ENCODE measurements around the gene CDH13.
A peak's percentile ranks its signal among the peaks of the same experiment; 100 is the strongest.

CDH13 gene

GRCh38 chr16:83704656-83705055, 1077.9 kb downstream of the CDH13 start:
- DNase-seq, result no peak

GRCh38 chr16:83705856-83706255, 1079.1 kb downstream of the CDH13 start:
- no peak for DNase-seq

- DNase-seq, result no peak
Observed at GRCh38 chr16:83706394-83706793, 1079.6 kb downstream of the CDH13 start.

- no peak for DNase-seq
Observed at GRCh38 chr16:83711069-83711468, 1084.3 kb downstream of the CDH13 start.

- DNase-seq, result no peak
Observed at GRCh38 chr16:83713597-83713996, 1086.8 kb downstream of the CDH13 start.

- DNase-seq, result no peak
Observed at GRCh38 chr16:83714286-83714685, 1087.5 kb downstream of the CDH13 start.

- DNase-seq, result no peak
Observed at GRCh38 chr16:83715217-83715920, 1088.6 kb downstream of the CDH13 start.

- no peak for DNase-seq
Observed at GRCh38 chr16:83717308-83717707, 1090.5 kb downstream of the CDH13 start.

GRCh38 chr16:83717814-83718213, 1091.0 kb downstream of the CDH13 start:
- DNase-seq, result no peak

- no peak for DNase-seq
Observed at GRCh38 chr16:83720213-83720612, 1093.4 kb downstream of the CDH13 start.

- no peak for DNase-seq
Observed at GRCh38 chr16:83720981-83721380, 1094.2 kb downstream of the CDH13 start.

GRCh38 chr16:83721676-83722075, 1094.9 kb downstream of the CDH13 start:
- DNase-seq, result peak in 1 of 2 donors; percentile 49

- DNase-seq, result no peak
Observed at GRCh38 chr16:83722456-83723183, 1095.9 kb downstream of the CDH13 start.

- no peak for DNase-seq
Observed at GRCh38 chr16:83723244-83723643, 1096.5 kb downstream of the CDH13 start.

- no peak for DNase-seq
Observed at GRCh38 chr16:83723901-83724300, 1097.1 kb downstream of the CDH13 start.

- no peak for DNase-seq
Observed at GRCh38 chr16:83724585-83724984, 1097.8 kb downstream of the CDH13 start.

GRCh38 chr16:83725313-83725712, 1098.5 kb downstream of the CDH13 start:
- no peak for DNase-seq

- DNase-seq, result peak; percentile 74 to 89
Observed at GRCh38 chr16:83727018-83727417, 1100.2 kb downstream of the CDH13 start.

GRCh38 chr16:83727751-83728352, 1101.1 kb downstream of the CDH13 start:
- no peak for DNase-seq

GRCh38 chr16:83728492-83728891, 1101.7 kb downstream of the CDH13 start:
- no peak for DNase-seq

GRCh38 chr16:83730812-83731211, 1104.0 kb downstream of the CDH13 start:
- DNase-seq, result no peak

- no peak for DNase-seq
Observed at GRCh38 chr16:83732536-83732935, 1105.8 kb downstream of the CDH13 start.

GRCh38 chr16:83733301-83733700, 1106.5 kb downstream of the CDH13 start:
- DNase-seq, result no peak

GRCh38 chr16:83734136-83734535, 1107.4 kb downstream of the CDH13 start:
- no peak for DNase-seq

Measured in inflammatory macrophage (primary cell).